ENCODE results near the gene ZNF263.

DNA sequence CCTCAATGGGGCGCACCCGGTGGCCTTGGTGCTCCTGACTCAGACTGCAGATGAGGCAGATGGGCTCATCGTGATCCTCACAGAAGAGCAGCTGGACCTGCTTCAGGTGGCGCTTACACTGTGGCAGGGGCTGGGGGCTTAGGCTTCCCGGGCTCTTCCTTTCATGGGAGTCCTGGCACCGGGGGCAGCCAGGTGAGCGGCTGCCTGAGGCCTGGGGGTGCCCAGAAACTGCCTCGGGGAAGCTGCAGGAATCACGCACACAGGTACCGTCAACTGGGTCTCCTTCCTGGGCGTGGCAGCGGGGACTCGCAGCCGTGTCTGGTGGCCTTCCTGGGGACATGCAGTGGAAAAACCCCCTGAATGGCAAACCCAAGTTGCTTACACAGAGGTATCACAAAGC, 33.8 kb upstream of the ZNF263 start:
- TF ChIP-seq, protein P1, sequence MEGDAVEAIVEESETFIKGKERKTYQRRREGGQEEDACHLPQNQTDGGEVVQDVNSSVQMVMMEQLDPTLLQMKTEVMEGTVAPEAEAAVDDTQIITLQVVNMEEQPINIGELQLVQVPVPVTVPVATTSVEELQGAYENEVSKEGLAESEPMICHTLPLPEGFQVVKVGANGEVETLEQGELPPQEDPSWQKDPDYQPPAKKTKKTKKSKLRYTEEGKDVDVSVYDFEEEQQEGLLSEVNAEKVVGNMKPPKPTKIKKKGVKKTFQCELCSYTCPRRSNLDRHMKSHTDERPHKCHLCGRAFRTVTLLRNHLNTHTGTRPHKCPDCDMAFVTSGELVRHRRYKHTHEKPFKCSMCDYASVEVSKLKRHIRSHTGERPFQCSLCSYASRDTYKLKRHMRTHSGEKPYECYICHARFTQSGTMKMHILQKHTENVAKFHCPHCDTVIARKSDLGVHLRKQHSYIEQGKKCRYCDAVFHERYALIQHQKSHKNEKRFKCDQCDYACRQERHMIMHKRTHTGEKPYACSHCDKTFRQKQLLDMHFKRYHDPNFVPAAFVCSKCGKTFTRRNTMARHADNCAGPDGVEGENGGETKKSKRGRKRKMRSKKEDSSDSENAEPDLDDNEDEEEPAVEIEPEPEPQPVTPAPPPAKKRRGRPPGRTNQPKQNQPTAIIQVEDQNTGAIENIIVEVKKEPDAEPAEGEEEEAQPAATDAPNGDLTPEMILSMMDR (IDR thresholded peaks at IDR 0.05), result no peak
- TF ChIP-seq POLR2A (IDR thresholded peaks at IDR 0.05), result no peak

Data from Peyer's patch (tissue), 4 donors.